NCI-H345 treated with DMSO at 0.1 percent for 48 hours (cell line): ENCODE data around the gene ITPKB.

Experiments
- DNase-seq: peaks from one replicate; lab custom pipeline; 2025; ENCODE audit not compliant: unreplicated experiment; lab: John Stamatoyannopoulos, UW

Gene ITPKB

GRCh38 chr1:226586116-226586515 is 153.0 kb downstream of the ITPKB start:
- DNase-seq = no peak

- DNase-seq = no peak
These were observed 154.9 kb downstream of the ITPKB start for GRCh38 chr1:226584164-226584563.

GRCh38 chr1:226582966-226583365 is 156.1 kb downstream of the ITPKB start:
- no peak for DNase-seq
